SK-N-SH treated with all-trans-retinoic acid at 6 μM for 48 hours (cell line): ENCODE measurements around the gene CHST9.
"Not testable (repeated sequence)": the region's sequence is repeated elsewhere in the genome, so short reads cannot be mapped to it uniquely, and the experiment has no call there.

ENCODE experiments used
- ATAC-seq: fragments of 200-7000 bp; cut with Tn5 transposase; 3 replicates; pipeline ENCODE4 v1.9.1; 2020; ENCODE audit warnings: mild to moderate bottlenecking, moderate library complexity
- BACH2 ChIP-seq: fragments of 250-450 bp; sonication (Bioruptor Pico); IDR thresholded peaks from 2 replicates; pipeline ENCODE4 v1.9.0; 2021; ENCODE audit warnings: mild to moderate bottlenecking, borderline replicate concordance
- CSRNP3 ChIP-seq: fragments of 250-450 bp; sonication (Bioruptor Pico); IDR thresholded peaks from 2 replicates; pipeline ENCODE4 v1.5.1; 2021; ENCODE audit warnings: mild to moderate bottlenecking, moderate library complexity
- GLIS3 ChIP-seq: fragments of 250-450 bp; sonication (Bioruptor Pico); IDR thresholded peaks from 2 replicates; pipeline ENCODE4 v1.5.0; 2020; ENCODE audit warnings: mild to moderate bottlenecking, moderate library complexity
- ISL1 ChIP-seq: fragments of 250-450 bp; sonication (Bioruptor Pico); IDR thresholded peaks from 2 replicates; pipeline ENCODE4 v2.1.2; 2022; ENCODE audit warnings: mild to moderate bottlenecking, moderate library complexity
- OSR1 ChIP-seq: fragments of 250-450 bp; sonication (Bioruptor Pico); IDR thresholded peaks from 2 replicates; pipeline ENCODE4 v1.8.0; 2022; ENCODE audit warnings: moderate library complexity, mild to moderate bottlenecking, inconsistent platforms
- PATZ1 ChIP-seq: fragments of 250-450 bp; sonication (Bioruptor Pico); IDR thresholded peaks from 2 replicates; pipeline ENCODE4 v1.8.0; 2020; ENCODE audit warnings: mild to moderate bottlenecking, moderate library complexity, borderline replicate concordance
- POU6F1 ChIP-seq: fragments of 250-450 bp; sonication (Bioruptor Pico); IDR thresholded peaks from 2 replicates; pipeline ENCODE4 v1.8.0; 2021; ENCODE audit warnings: low read depth, mild to moderate bottlenecking, moderate library complexity, borderline replicate concordance
- PPARA ChIP-seq: fragments of 250-450 bp; sonication (Bioruptor Pico); IDR thresholded peaks from 2 replicates; pipeline ENCODE4 v1.5.0; 2020; ENCODE audit warnings: mild to moderate bottlenecking, borderline replicate concordance
- RARB ChIP-seq: fragments of 250-450 bp; sonication (Bioruptor Pico); IDR thresholded peaks from 2 replicates; pipeline ENCODE4 v1.8.0; 2021; ENCODE audit warnings: mild to moderate bottlenecking, moderate library complexity
- SNAI2 ChIP-seq: fragments of 250-450 bp; sonication (Bioruptor Pico); IDR thresholded peaks from 2 replicates; pipeline ENCODE4 v1.5.0; 2020; ENCODE audit warnings: mild to moderate bottlenecking, moderate library complexity
- TOX ChIP-seq: fragments of 250-450 bp; sonication (Bioruptor Pico); IDR thresholded peaks from 2 replicates; pipeline ENCODE4 v1.8.0; 2021; ENCODE audit warnings: mild to moderate bottlenecking, moderate library complexity, borderline replicate concordance
- TSHZ2 ChIP-seq: fragments of 250-450 bp; sonication (Bioruptor Pico); IDR thresholded peaks from 2 replicates; pipeline ENCODE4 v1.5.0; 2020; ENCODE audit warnings: mild to moderate bottlenecking, moderate library complexity
- ZC3H10 ChIP-seq: fragments of 250-450 bp; sonication (Bioruptor Pico); IDR thresholded peaks from 2 replicates; pipeline ENCODE4 v1.5.1; 2021; ENCODE audit warnings: mild to moderate bottlenecking, moderate library complexity
- ZFP30 ChIP-seq: fragments of 450-650 bp; formaldehyde crosslinking; IDR thresholded peaks from 2 replicates; pipeline ENCODE4 v1.5.0; 2022; ENCODE audit warnings: mild to moderate bottlenecking, moderate library complexity
- ZNF565 ChIP-seq: fragments of 450-650 bp; formaldehyde crosslinking; conservative IDR thresholded peaks from 2 replicates; pipeline ENCODE4 v1.5.0; 2020; ENCODE audit warnings: low read depth, mild to moderate bottlenecking, moderate library complexity
- ZNF70 ChIP-seq: fragments of 450-650 bp; formaldehyde crosslinking; IDR thresholded peaks from 2 replicates; pipeline ENCODE4 v1.5.0; 2020; ENCODE audit warnings: mild to moderate bottlenecking, moderate library complexity

CHST9 gene

GRCh38 chr18:27185025-27185763, at the start of gene CHST9:
Gene CHST9 (minus strand): TSS chr18:27185308. CDS start chr18:27142809, 42,499 bp downstream.
- ATAC-seq: no peak; the same call in 2 of the 3 replicates
- TF ChIP-seq TSHZ2 (CRISPR knock-in tag) (no peak), CSRNP3 (CRISPR knock-in tag) (no peak), BACH2 (CRISPR knock-in tag) (no peak), ZC3H10 (no peak), OSR1 (CRISPR knock-in tag) (no peak), SNAI2 (CRISPR knock-in tag) (no peak), ZNF565 (CRISPR knock-in tag) (no peak), PATZ1 (CRISPR knock-in tag) (no peak)

- ATAC-seq: not testable (repeated sequence)
These were observed 47.2 kb upstream of the CHST9 start for GRCh38 chr18:27232355-27232754.

GRCh38 chr18:27231671-27232070, 46.6 kb upstream of the CHST9 start:
- ATAC-seq: not testable (repeated sequence)

- ATAC-seq: not testable (repeated sequence)
These were observed 46.1 kb upstream of the CHST9 start for GRCh38 chr18:27231221-27231620.

- TF ChIP-seq OSR1 (CRISPR knock-in tag) (no peak), ZC3H10 (no peak), PPARA (CRISPR knock-in tag) (no peak), ZFP30 (CRISPR knock-in tag) (no peak), ISL1 (no peak), RARB (CRISPR knock-in tag) (no peak), CSRNP3 (CRISPR knock-in tag) (no peak), POU6F1 (CRISPR knock-in tag) (no peak), SNAI2 (CRISPR knock-in tag) (no peak), ZNF70 (CRISPR knock-in tag) (no peak), BACH2 (CRISPR knock-in tag) (no peak), TOX (CRISPR knock-in tag) (no peak), GLIS3 (CRISPR knock-in tag) (no peak), PATZ1 (CRISPR knock-in tag) (no peak)
- no peak for ATAC-seq
These were observed 42.6 kb upstream of the CHST9 start for GRCh38 chr18:27227721-27228120.
